ENCODE measurements around the gene KRTAP12-3.
"Not testable (repeated sequence)": the region's sequence is repeated elsewhere in the genome, so short reads cannot be mapped to it uniquely, and the experiment has no call there.

KRTAP12-3 gene

DNA sequence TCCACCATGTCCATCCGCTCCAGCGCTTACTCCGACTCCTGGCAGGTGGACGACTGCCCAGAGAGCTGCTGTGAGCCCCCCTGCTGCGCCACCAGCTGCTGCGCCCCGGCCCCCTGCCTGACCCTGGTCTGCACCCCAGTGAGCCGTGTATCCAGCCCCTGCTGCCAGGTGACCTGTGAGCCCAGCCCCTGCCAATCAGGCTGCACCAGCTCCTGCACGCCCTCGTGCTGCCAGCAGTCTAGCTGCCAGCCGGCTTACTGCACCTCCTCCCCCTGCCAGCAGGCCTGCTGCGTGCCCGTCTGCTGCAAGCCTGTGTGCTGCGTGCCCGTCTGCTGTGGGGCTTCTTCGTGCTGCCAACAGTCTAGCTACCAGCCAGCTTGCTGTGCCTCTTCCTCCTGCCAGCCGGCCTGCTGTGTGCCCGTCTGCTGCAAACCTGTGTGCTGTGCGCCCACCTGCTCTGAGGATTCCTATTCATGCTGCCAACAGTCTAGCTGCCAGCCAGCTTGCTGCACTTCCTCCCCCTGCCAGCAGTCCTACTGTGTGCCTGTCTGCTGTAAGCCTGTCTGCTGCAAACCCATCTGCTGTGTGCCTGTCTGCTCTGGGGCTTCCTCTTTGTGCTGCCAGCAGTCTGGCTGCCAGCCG lies 30.4 kb upstream of the KRTAP12-3 start:
- H3K27me3 ChIP-seq (ENCODE audit: control insufficient read depth, insufficient read depth, low read length); H3K36me3 ChIP-seq (ENCODE audit: control insufficient read depth, insufficient read depth, low read length); H3K4me3 ChIP-seq (ENCODE audit: low read length); H3K4me1 ChIP-seq (ENCODE audit: control insufficient read depth, insufficient read depth, low read length); H3K9me3 ChIP-seq (ENCODE audit: control insufficient read depth, insufficient read depth, low read length); H3K27ac ChIP-seq (ENCODE audit: low read length); DNase-seq (ENCODE audit: low read depth, low spot score): not testable (repeated sequence)
- no CpG with 5 or more reads among the region's 20 CpGs for WGBS (ENCODE audit: insufficient coverage, insufficient read length)

DNA sequence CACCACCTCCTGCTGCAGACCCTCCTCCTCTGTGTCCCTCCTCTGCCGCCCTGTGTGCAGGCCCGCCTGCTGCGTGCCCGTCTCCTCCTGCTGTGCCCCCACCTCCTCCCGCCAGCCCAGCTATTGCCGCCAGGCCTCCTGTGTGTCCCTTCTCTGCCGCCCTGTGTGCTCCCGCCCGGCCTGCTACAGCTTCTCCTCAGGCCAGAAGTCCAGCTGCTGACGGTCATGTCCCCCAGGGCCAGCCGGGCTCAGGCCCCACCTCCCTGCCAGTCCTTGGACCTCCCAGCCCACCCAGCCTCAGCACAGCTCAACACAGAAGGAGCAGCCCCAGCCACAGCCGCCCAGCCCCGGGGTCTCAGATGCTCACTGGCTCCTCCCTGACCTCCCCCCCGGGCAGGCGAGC lies 29.9 kb upstream of the KRTAP12-3 start:
- H3K4me1 ChIP-seq (ENCODE audit: control insufficient read depth, insufficient read depth, low read length); DNase-seq (ENCODE audit: low read depth, low spot score); H3K27me3 ChIP-seq (ENCODE audit: control insufficient read depth, insufficient read depth, low read length); H3K9me3 ChIP-seq (ENCODE audit: control insufficient read depth, insufficient read depth, low read length); H3K36me3 ChIP-seq (ENCODE audit: control insufficient read depth, insufficient read depth, low read length); H3K27ac ChIP-seq (ENCODE audit: low read length); H3K4me3 ChIP-seq (ENCODE audit: low read length): not testable (repeated sequence)
- WGBS (ENCODE audit: insufficient coverage, insufficient read length): no CpG with 5 or more reads among the region's 15 CpGs

DNA sequence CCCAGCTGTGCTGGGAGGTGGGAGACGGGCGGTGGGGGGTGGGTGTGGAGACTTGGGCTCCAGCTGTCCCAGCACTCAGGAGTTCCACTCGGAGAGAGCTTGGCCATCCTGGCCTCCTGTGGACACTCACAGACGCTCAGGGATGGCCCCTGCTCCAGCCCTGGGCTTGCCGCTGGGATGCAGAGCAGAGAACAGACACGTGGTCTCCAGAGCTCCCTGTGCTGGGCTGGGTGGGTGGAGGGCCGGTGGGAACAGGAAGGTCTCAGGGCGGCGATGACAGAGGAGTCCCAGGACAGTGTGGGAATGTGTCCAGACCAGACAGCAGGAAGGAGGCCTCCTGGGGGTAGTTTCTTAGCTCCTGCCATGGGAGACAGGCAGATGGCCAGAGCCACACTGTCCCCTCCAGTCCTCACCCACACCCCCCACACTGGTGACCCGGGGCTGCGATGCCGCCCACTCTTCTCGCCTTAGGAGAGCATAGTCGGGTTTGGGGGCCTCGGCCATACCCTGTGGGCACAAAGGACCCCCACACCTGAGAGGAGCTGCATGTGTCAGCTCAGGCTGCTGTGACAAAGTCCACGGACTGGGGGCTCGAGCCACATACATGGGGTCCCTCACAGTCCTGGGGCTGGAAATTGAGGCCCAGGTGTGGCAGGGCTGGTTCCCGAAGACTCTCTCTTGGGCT lies 28.9 kb upstream of the KRTAP12-3 start:
- H3K27me3 ChIP-seq (ENCODE audit: control insufficient read depth, insufficient read depth, low read length): no peaks in the 10 kb centered on the region
- H3K4me1 ChIP-seq (ENCODE audit: control insufficient read depth, insufficient read depth, low read length): no peaks in the 10 kb centered on the region
- H3K4me3 ChIP-seq (ENCODE audit: low read length): no peak overlapping the region
- no peaks in the 10 kb centered on the region for H3K36me3 ChIP-seq (ENCODE audit: control insufficient read depth, insufficient read depth, low read length)
- H3K27ac ChIP-seq (ENCODE audit: low read length): no peak overlapping the region
- H3K9me3 ChIP-seq (ENCODE audit: control insufficient read depth, insufficient read depth, low read length): no peaks in the 10 kb centered on the region
- DNase-seq (ENCODE audit: low read depth, low spot score): no peak
- whole genome bisulfite sequencing (ENCODE audit: insufficient coverage, insufficient read length): no CpG with 5 or more reads among the region's 18 CpGs

DNA sequence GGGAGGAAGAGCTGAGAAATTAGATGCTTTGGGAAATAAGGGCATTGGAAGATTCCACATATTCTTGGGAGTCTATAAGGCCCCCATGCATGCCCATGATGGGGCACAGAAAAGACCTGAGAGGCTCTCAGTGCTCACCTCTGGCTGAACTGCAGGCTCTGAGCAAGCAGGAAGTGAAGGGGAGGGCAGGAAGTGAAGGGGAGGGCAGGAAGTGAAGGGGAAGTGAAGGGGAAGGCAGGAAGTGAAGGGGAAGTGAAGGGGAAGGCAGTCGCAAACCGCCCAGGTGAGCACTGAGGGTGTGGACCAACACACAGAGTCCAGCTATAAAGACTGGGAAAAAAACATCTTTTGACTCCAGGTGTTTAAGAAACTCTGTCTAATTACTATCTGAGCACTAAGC lies 27.3 kb upstream of the KRTAP12-3 start:
- H3K9me3 ChIP-seq (ENCODE audit: control insufficient read depth, insufficient read depth, low read length): no peaks in the 10 kb centered on the region
- H3K36me3 ChIP-seq (ENCODE audit: control insufficient read depth, insufficient read depth, low read length): no peaks in the 10 kb centered on the region
- no peak overlapping the region for H3K27ac ChIP-seq (ENCODE audit: low read length)
- H3K4me1 ChIP-seq (ENCODE audit: control insufficient read depth, insufficient read depth, low read length): no peaks in the 10 kb centered on the region
- H3K4me3 ChIP-seq (ENCODE audit: low read length): no peak overlapping the region
- no peak for DNase-seq (ENCODE audit: low read depth, low spot score)
- H3K27me3 ChIP-seq (ENCODE audit: control insufficient read depth, insufficient read depth, low read length): no peaks in the 10 kb centered on the region
- no CpG with 5 or more reads among the region's 2 CpGs for WGBS (ENCODE audit: insufficient coverage, insufficient read length)

DNA sequence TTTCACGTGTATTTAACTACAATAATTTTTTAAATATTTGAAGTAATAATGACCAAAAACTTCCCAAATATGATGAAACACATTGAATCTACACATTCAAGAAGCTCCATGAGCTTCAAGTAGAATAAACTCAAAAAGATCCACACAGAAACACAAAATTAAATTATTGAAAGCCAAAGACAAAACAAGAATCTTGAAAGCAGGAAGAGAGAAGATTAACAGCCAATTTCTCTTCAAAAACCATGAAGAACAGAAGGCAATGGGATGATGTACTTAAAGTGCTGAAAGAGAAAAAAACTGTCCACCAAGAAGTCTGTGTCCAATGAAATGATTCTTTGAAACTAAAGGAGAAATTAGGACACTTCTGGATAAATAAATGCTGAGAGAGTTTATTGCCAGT lies 25.7 kb upstream of the KRTAP12-3 start:
- no peaks in the 10 kb centered on the region for H3K27me3 ChIP-seq (ENCODE audit: control insufficient read depth, insufficient read depth, low read length)
- no peaks in the 10 kb centered on the region for H3K36me3 ChIP-seq (ENCODE audit: control insufficient read depth, insufficient read depth, low read length)
- H3K4me1 ChIP-seq (ENCODE audit: control insufficient read depth, insufficient read depth, low read length): no peaks in the 10 kb centered on the region
- no CpG with 5 or more reads among the region's 1 CpG for WGBS (ENCODE audit: insufficient coverage, insufficient read length)
- DNase-seq (ENCODE audit: low read depth, low spot score): no peak
- H3K4me3 ChIP-seq (ENCODE audit: low read length): no peak overlapping the region
- H3K9me3 ChIP-seq (ENCODE audit: control insufficient read depth, insufficient read depth, low read length): no peaks in the 10 kb centered on the region
- H3K27ac ChIP-seq (ENCODE audit: low read length): no peak overlapping the region

DNA sequence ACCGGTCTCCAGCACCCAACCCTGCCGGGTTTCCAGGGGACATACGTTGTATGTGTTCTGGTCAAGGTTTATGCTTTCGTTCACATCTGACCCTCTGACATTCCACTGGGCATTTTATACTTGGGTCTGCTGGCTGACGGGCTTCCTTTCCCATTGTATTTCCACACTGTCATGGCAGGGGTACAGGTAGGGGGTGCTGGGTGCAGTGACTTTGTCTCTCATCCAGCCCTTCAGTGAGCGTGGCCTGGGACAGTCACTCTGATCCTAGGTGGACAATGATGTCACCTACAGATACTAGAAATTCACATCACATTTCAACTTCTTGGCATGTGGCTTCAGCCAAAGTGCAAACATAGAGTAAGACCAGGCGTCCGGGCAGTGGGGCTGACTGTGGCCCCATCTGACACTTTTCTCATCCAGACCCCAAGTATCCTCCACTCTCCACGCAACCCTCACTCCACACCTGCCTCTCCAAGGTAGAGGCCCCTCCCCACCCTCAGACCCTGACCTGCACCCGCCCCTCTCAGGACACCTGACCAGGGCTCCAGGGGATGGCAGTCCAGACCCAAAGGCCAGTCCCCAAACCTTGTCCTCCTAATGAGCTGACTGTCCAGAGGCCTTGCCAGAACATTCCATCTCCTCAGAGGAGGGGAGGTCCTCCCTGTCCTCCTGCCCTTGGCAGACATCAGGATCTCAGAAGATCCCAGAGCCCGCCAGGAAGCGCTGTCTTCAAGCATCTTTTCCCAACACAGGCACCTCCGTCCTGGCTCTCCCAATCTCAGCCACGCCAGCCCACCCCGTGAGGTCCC lies 21.3 kb upstream of the KRTAP12-3 start:
- Histone ChIP-seq H3K9me3 (ENCODE audit: control insufficient read depth, insufficient read depth, low read length) (no peaks in the 10 kb centered on the region), H3K27me3 (ENCODE audit: control insufficient read depth, insufficient read depth, low read length) (no peaks in the 10 kb centered on the region), H3K36me3 (ENCODE audit: control insufficient read depth, insufficient read depth, low read length) (no peaks in the 10 kb centered on the region), H3K4me3 (ENCODE audit: low read length) (no peak overlapping the region), H3K4me1 (ENCODE audit: control insufficient read depth, insufficient read depth, low read length) (no peaks in the 10 kb centered on the region), H3K27ac (ENCODE audit: low read length) (no peak overlapping the region)
- no peak for DNase-seq (ENCODE audit: low read depth, low spot score)
- WGBS (ENCODE audit: insufficient coverage, insufficient read length): no CpG with 5 or more reads among the region's 15 CpGs

DNA sequence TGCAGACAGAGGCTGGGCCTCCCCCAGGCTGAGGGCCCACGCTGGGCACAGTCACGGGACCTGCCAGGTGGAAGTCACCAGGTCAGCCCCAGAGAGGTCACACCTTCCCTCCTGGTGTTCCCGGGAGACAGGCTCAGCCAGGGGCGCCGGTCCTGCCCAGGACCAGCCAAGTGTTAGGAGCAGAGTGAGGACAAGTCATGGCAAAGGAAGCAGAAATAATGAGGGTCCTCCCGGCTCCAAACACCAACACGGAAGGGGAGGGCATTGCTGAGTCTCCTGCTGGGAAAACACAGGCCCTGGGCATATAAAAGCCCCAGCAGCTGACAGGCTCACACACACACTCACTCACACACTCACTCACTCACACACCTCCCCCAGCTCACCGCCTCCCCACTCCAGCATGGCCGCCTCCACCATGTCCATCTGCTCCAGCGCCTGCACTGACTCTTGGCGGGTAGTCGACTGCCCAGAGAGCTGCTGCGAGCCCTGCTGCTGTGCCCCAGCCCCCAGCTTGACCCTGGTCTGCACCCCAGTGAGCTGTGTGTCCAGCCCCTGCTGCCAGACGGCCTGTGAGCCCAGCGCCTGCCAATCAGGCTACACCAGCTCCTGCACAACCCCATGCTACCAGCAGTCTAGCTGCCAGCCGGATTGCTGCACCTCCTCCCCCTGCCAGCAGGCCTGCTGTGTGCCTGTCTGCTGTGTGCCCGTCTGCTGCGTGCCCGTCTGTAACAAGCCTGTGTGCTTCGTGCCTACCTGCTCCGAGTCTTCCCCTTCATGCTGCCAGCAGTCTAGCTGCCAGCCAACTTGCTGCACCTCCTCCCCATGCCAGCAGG lies 20.5 kb upstream of the KRTAP12-3 start, which contains the start of gene KRTAP10-10:
Gene KRTAP10-10 (plus strand): TSS at position 339 of the 833 bp plus-strand sequence. CDS start 62 bp downstream, at position 401.
- Histone ChIP-seq H3K4me3 (ENCODE audit: low read length) (no peak within 1 kb of the TSS), H3K27ac (ENCODE audit: low read length) (no peak within 1 kb of the TSS), H3K36me3 (ENCODE audit: control insufficient read depth, insufficient read depth, low read length) (no peaks in the 10 kb centered on the region), H3K27me3 (ENCODE audit: control insufficient read depth, insufficient read depth, low read length) (no peaks in the 10 kb centered on the region), H3K9me3 (ENCODE audit: control insufficient read depth, insufficient read depth, low read length) (no peaks in the 10 kb centered on the region), H3K4me1 (ENCODE audit: control insufficient read depth, insufficient read depth, low read length) (no peaks in the 10 kb centered on the region)
- no peak for DNase-seq (ENCODE audit: low read depth, low spot score)
- no CpG with 5 or more reads among the region's 21 CpGs for WGBS (ENCODE audit: insufficient coverage, insufficient read length)

DNA sequence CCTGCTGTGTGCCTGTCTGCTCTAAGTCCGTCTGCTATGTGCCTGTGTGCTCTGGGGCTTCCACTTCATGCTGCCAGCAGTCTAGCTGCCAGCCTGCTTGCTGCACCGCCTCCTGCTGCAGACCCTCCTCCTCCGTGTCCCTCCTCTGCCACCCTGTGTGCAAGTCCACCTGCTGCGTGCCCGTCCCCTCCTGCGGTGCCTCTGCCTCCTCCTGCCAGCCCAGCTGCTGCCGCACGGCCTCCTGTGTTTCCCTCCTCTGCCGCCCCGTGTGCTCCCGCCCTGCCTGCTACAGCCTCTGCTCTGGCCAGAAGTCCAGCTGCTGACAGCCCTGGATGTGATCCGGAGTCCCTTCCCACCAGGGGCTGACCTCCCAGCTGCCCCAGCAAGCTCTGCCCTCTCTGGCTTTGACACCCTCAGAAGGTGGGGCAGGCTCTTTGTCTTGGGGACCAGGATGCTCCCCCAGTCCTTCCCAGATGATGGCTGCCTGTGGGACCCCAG lies 19.8 kb upstream of the KRTAP12-3 start:
- WGBS (ENCODE audit: insufficient coverage, insufficient read length): no CpG with 5 or more reads among the region's 12 CpGs
- H3K27me3 ChIP-seq (ENCODE audit: control insufficient read depth, insufficient read depth, low read length); DNase-seq (ENCODE audit: low read depth, low spot score): not testable (repeated sequence)

DNA sequence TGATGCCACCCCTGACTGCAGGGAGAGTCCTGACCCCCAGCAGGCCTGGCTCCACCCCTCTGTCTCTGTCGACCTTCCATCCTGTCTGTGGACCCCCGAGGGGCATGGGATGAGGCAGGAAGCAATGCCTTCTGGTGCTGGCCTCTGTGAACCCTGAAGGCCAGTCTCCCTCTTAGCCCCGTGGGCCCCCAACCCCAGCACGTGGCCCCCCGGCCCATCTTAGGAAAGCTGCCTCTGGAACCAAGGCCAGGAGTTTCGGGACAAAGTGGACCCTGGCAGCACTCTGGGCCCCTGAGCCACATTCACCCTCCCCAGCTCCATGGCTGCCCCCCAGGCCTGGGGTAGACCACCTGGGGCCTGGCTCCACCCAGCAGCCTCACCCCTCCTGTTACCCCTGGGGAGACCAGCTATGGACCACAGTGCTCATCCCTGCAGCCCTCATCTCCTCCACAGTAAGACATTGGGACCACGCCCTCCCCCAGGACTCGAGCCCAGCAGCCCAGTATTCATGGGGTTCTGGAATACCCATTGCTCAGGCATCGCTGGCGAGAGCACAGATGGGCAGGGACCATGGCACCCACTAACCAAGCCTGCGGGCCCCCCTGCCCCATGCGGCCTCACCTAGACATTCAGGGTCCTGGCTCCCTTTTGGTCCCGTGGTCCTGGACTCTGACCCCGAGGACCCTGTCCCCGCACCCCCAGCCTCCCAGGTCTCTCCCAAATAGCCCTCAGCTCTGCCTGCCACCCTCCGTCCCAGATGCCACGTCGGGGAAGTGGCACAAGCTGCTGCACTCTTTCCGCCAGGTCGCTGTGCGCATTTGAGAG lies 19.0 kb upstream of the KRTAP12-3 start:
- WGBS (ENCODE audit: insufficient coverage, insufficient read length): no CpG with 5 or more reads among the region's 21 CpGs
- not testable (repeated sequence) for H3K4me1 ChIP-seq (ENCODE audit: control insufficient read depth, insufficient read depth, low read length); H3K9me3 ChIP-seq (ENCODE audit: control insufficient read depth, insufficient read depth, low read length); H3K36me3 ChIP-seq (ENCODE audit: control insufficient read depth, insufficient read depth, low read length); DNase-seq (ENCODE audit: low read depth, low spot score); H3K27ac ChIP-seq (ENCODE audit: low read length); H3K4me3 ChIP-seq (ENCODE audit: low read length); H3K27me3 ChIP-seq (ENCODE audit: control insufficient read depth, insufficient read depth, low read length)

More for the DNA sequence above, 19.8 kb upstream of the KRTAP12-3 start:
- H3K9me3 ChIP-seq (ENCODE audit: control insufficient read depth, insufficient read depth, low read length); H3K4me1 ChIP-seq (ENCODE audit: control insufficient read depth, insufficient read depth, low read length); H3K36me3 ChIP-seq (ENCODE audit: control insufficient read depth, insufficient read depth, low read length); H3K4me3 ChIP-seq (ENCODE audit: low read length); H3K27ac ChIP-seq (ENCODE audit: low read length): not testable (repeated sequence)
